Mesendoderm (in vitro differentiated cells): ENCODE results near the gene ANKRD55.
"Not testable (repeated sequence)": the region's sequence is repeated elsewhere in the genome, so short reads cannot be mapped to it uniquely, and the experiment has no call there.

Experiments
- DNase-seq: peaks from one replicate; pipeline ENCODE4 v3.0.0; 2013
- H2AK5ac ChIP-seq: 2 replicates; pipeline ENCODE4 v1.6.1; 2013; ENCODE audit warnings: low read length, inconsistent platforms
- H2BK120ac ChIP-seq: 2 replicates; pipeline ENCODE4 v1.6.1; 2013; ENCODE audit warnings: low read depth, mild to moderate bottlenecking, low read length, moderate library complexity, mixed read lengths
- H2BK15ac ChIP-seq: replicated peaks from 2 replicates; pipeline ENCODE4 v1.6.1; 2013; ENCODE audit warnings: low read depth, mild to moderate bottlenecking, moderate library complexity
- H2BK5ac ChIP-seq: 2 replicates; pipeline ENCODE4 v1.6.1; 2013; ENCODE audit warnings: low read length, inconsistent platforms
- H3K18ac ChIP-seq: 2 replicates; pipeline ENCODE4 v1.6.1; 2013; ENCODE audit warnings: mild to moderate bottlenecking, low read length, mixed read lengths
- H3K23ac ChIP-seq: one replicate; pipeline ENCODE4 v1.6.1; 2013; ENCODE audit warnings: low read length
- H3K27ac ChIP-seq: 2 replicates; pipeline ENCODE4 v1.5.1; 2013; ENCODE audit warnings: low read depth, mild to moderate bottlenecking, inconsistent platforms, low read length, moderate library complexity
- H3K27me3 ChIP-seq: 2 replicates; pipeline ENCODE4 v1.6.1; 2013; ENCODE audit warnings: low read length, control low read depth, mild to moderate bottlenecking, inconsistent platforms; ENCODE audit not compliant: insufficient read depth, poor library complexity
- H3K36me3 ChIP-seq: 2 replicates; pipeline ENCODE4 v1.6.1; 2013; ENCODE audit warnings: low read length, inconsistent platforms; ENCODE audit not compliant: control insufficient read depth, insufficient read depth
- H3K4ac ChIP-seq: one replicate; pipeline ENCODE4 v1.6.1; 2013; ENCODE audit warnings: low read depth, mild to moderate bottlenecking, low read length, moderate library complexity
- H3K4me1 ChIP-seq: 2 replicates; pipeline ENCODE4 v1.6.1; 2013; ENCODE audit warnings: low read depth, low read length, inconsistent platforms; ENCODE audit not compliant: control insufficient read depth
- H3K4me2 ChIP-seq: 2 replicates; pipeline ENCODE4 v1.6.1; 2013; ENCODE audit warnings: low read length
- H3K4me3 ChIP-seq: 2 replicates; pipeline ENCODE4 v1.5.1; 2013; ENCODE audit warnings: mild to moderate bottlenecking, low read length
- H3K56ac ChIP-seq: one replicate; pipeline ENCODE4 v1.6.1; 2013; ENCODE audit warnings: low read length
- H3K79me1 ChIP-seq: 2 replicates; pipeline ENCODE4 v1.6.1; 2013; ENCODE audit warnings: low read length, inconsistent platforms
- H3K79me2 ChIP-seq: 2 replicates; pipeline ENCODE4 v1.6.1; 2013; ENCODE audit warnings: mild to moderate bottlenecking, low read length; ENCODE audit not compliant: control insufficient read depth, insufficient read depth
- H3K9ac ChIP-seq: 2 replicates; pipeline ENCODE4 v1.6.1; 2013; ENCODE audit warnings: low read length, inconsistent platforms
- H4K5ac ChIP-seq: one replicate; pipeline ENCODE4 v1.6.1; 2013; ENCODE audit warnings: low read length
- H4K8ac ChIP-seq: one replicate; pipeline ENCODE4 v1.6.1; 2013; ENCODE audit warnings: low read depth, mild to moderate bottlenecking, control low read depth, low read length, moderate library complexity
- WGBS: extraction: QIAGEN DNeasy Blood & Tissue Kit; methylation state at CpG from one replicate; pipeline ENCODE4 v1.1.7; 2013; ENCODE audit warnings: low lambda C conversion rate, missing lambda C conversion rate; ENCODE audit not compliant: insufficient coverage; ENCODE audit errors: extremely low coverage; 5-methylcytosine and 5-hydroxymethylcytosine counted together

ANKRD55 gene

GRCh38 chr5:56251918-56252553 lies 18.9 kb upstream of the ANKRD55 start:
- H4K5ac ChIP-seq: no peak overlapping the region
- no peak overlapping the region for H3K56ac ChIP-seq
- no CpG with 5 or more reads among the region's 4 CpGs for WGBS

GRCh38 chr5:56251440-56251839 lies 18.3 kb upstream of the ANKRD55 start:
- H3K27me3 ChIP-seq: no peaks in the 10 kb centered on the region
- no peak overlapping the region for H3K4me2 ChIP-seq
- H3K27ac ChIP-seq: no peak overlapping the region
- H3K56ac ChIP-seq: no peak overlapping the region
- no peak overlapping the region for H3K4me3 ChIP-seq
- no peak overlapping the region for H2BK15ac ChIP-seq
- no peak overlapping the region for H3K18ac ChIP-seq
- H3K79me1 ChIP-seq: no peaks in the 10 kb centered on the region
- H3K4ac ChIP-seq: no peak overlapping the region
- no peak overlapping the region for H4K8ac ChIP-seq
- no peak overlapping the region for H3K23ac ChIP-seq
- DNase-seq: no peak
- no peak overlapping the region for H3K9ac ChIP-seq
- H3K36me3 ChIP-seq: no peaks in the 10 kb centered on the region
- H2BK5ac ChIP-seq: no peak overlapping the region
- no peak overlapping the region for H2AK5ac ChIP-seq
- H4K5ac ChIP-seq: no peak overlapping the region
- no peak overlapping the region for H2BK120ac ChIP-seq
- no peaks in the 10 kb centered on the region for H3K79me2 ChIP-seq
- no peaks in the 10 kb centered on the region for H3K4me1 ChIP-seq

More at GRCh38 chr5:56251918-56252553, 18.9 kb upstream of the ANKRD55 start:
- no peak overlapping the region for H2BK5ac ChIP-seq
- H3K9ac ChIP-seq: no peak overlapping the region
- H3K18ac ChIP-seq: no peak overlapping the region
- no peak overlapping the region for H3K23ac ChIP-seq
- no peak overlapping the region for H2BK15ac ChIP-seq
- H3K79me2 ChIP-seq: no peaks in the 10 kb centered on the region
- no peak overlapping the region for H3K4me3 ChIP-seq
- H3K36me3 ChIP-seq: no peaks in the 10 kb centered on the region
- no peak overlapping the region for H3K4ac ChIP-seq
- no peak overlapping the region for H3K27ac ChIP-seq
- no peak overlapping the region for H4K8ac ChIP-seq
- no peaks in the 10 kb centered on the region for H3K79me1 ChIP-seq
- no peaks in the 10 kb centered on the region for H3K27me3 ChIP-seq
- no peak for DNase-seq
- H3K4me2 ChIP-seq: no peak overlapping the region
- H2BK120ac ChIP-seq: no peak overlapping the region
- H2AK5ac ChIP-seq: no peak overlapping the region
- no peaks in the 10 kb centered on the region for H3K4me1 ChIP-seq

- H3K4ac ChIP-seq: no peak overlapping the region
- H3K4me3 ChIP-seq: no peak overlapping the region
- H3K4me1 ChIP-seq: no peaks in the 10 kb centered on the region
- H3K79me2 ChIP-seq: no peaks in the 10 kb centered on the region
- no peak overlapping the region for H4K8ac ChIP-seq
- H3K23ac ChIP-seq: no peak overlapping the region
- H4K5ac ChIP-seq: no peak overlapping the region
- H3K36me3 ChIP-seq: no peaks in the 10 kb centered on the region
- no peak overlapping the region for H3K18ac ChIP-seq
- no peaks in the 10 kb centered on the region for H3K79me1 ChIP-seq
- no peak overlapping the region for H3K4me2 ChIP-seq
- no peak overlapping the region for H3K27ac ChIP-seq
- H2BK5ac ChIP-seq: no peak overlapping the region
- no peak overlapping the region for H2AK5ac ChIP-seq
- H3K27me3 ChIP-seq: no peaks in the 10 kb centered on the region
- no peak overlapping the region for H3K56ac ChIP-seq
- WGBS: no CpG with 5 or more reads among the region's 3 CpGs
- no peak overlapping the region for H2BK120ac ChIP-seq
- DNase-seq: no peak
- no peak overlapping the region for H2BK15ac ChIP-seq
- H3K9ac ChIP-seq: no peak overlapping the region
Observed at GRCh38 chr5:56250011-56250410, 16.9 kb upstream of the ANKRD55 start.

- not testable (repeated sequence) for H3K56ac ChIP-seq, H3K4me1 ChIP-seq, H3K4me2 ChIP-seq, H3K36me3 ChIP-seq, H3K4me3 ChIP-seq, H3K18ac ChIP-seq, H4K5ac ChIP-seq, H3K4ac ChIP-seq, H3K27me3 ChIP-seq, H3K9ac ChIP-seq, H3K79me2 ChIP-seq, H2AK5ac ChIP-seq, H3K27ac ChIP-seq, H2BK15ac ChIP-seq, H3K23ac ChIP-seq, H2BK120ac ChIP-seq, H3K79me1 ChIP-seq, H2BK5ac ChIP-seq, H4K8ac ChIP-seq, DNase-seq
- no CpG with 5 or more reads among the region's 5 CpGs for WGBS
Observed at GRCh38 chr5:56249085-56249484, 16.0 kb upstream of the ANKRD55 start.

GRCh38 chr5:56247592-56247991 lies 14.5 kb upstream of the ANKRD55 start:
- no peak overlapping the region for H2BK5ac ChIP-seq
- WGBS: no CpG with 5 or more reads among the region's 3 CpGs
- no peaks in the 10 kb centered on the region for H3K36me3 ChIP-seq
- no peak overlapping the region for H3K4me3 ChIP-seq
- H3K18ac ChIP-seq: no peak overlapping the region
- H3K27me3 ChIP-seq: no peaks in the 10 kb centered on the region
- H3K9ac ChIP-seq: no peak overlapping the region
- no peaks in the 10 kb centered on the region for H3K79me1 ChIP-seq
- no peak overlapping the region for H3K4ac ChIP-seq
- H3K27ac ChIP-seq: no peak overlapping the region
- no peak overlapping the region for H3K4me2 ChIP-seq
- no peak overlapping the region for H2BK120ac ChIP-seq
- H4K8ac ChIP-seq: no peak overlapping the region
- no peak overlapping the region for H4K5ac ChIP-seq
- H3K79me2 ChIP-seq: no peaks in the 10 kb centered on the region
- H3K4me1 ChIP-seq: no peaks in the 10 kb centered on the region
- no peak overlapping the region for H2AK5ac ChIP-seq
- DNase-seq: no peak
- H3K56ac ChIP-seq: no peak overlapping the region
- no peak overlapping the region for H3K23ac ChIP-seq
- H2BK15ac ChIP-seq: no peak overlapping the region

GRCh38 chr5:56246769-56247168 lies 13.6 kb upstream of the ANKRD55 start:
- Histone ChIP-seq H3K56ac (no peak overlapping the region), H4K8ac (no peak overlapping the region), H3K4me2 (no peak overlapping the region), H3K9ac (no peak overlapping the region), H3K79me2 (no peaks in the 10 kb centered on the region), H3K79me1 (no peaks in the 10 kb centered on the region), H3K18ac (no peak overlapping the region), H3K4me1 (no peaks in the 10 kb centered on the region), H3K36me3 (no peaks in the 10 kb centered on the region), H2BK5ac (no peak overlapping the region), H3K4me3 (no peak overlapping the region), H2AK5ac (no peak overlapping the region), H4K5ac (no peak overlapping the region), H2BK15ac (no peak overlapping the region), H3K4ac (no peak overlapping the region), H3K23ac (no peak overlapping the region), H2BK120ac (no peak overlapping the region), H3K27me3 (no peaks in the 10 kb centered on the region), H3K27ac (no peak overlapping the region)
- DNase-seq: no peak
- WGBS: no CpG with 5 or more reads among the region's 6 CpGs
